Measurements from ENCODE around the gene THAP3.
"Not testable (repeated sequence)": the region's sequence is repeated elsewhere in the genome, so short reads cannot be mapped to it uniquely, and the experiment has no call there.

The THAP3 gene

GRCh38 chr1:6591644-6592043 lies 33.0 kb upstream of the THAP3 start:
- no peak for DNase-seq

GRCh38 chr1:6592441-6592840 lies 32.2 kb upstream of the THAP3 start:
- no peak for DNase-seq

GRCh38 chr1:6592865-6593593 lies 31.6 kb upstream of the THAP3 start:
- no peak for DNase-seq

GRCh38 chr1:6593810-6594209 lies 30.9 kb upstream of the THAP3 start:
- DNase-seq = no peak

- DNase-seq = no peak
These were observed 29.5 kb upstream of the THAP3 start for GRCh38 chr1:6594977-6595740.

GRCh38 chr1:6596351-6596750 lies 28.3 kb upstream of the THAP3 start:
- DNase-seq = no peak

- no peak for DNase-seq
These were observed 27.5 kb upstream of the THAP3 start for GRCh38 chr1:6596886-6597776.

- no peak for DNase-seq
These were observed 26.9 kb upstream of the THAP3 start for GRCh38 chr1:6597777-6598131.

GRCh38 chr1:6599141-6599975 lies 25.3 kb upstream of the THAP3 start:
- peak; percentile 61 to 63 for DNase-seq

GRCh38 chr1:6599991-6600390 lies 24.7 kb upstream of the THAP3 start:
- DNase-seq = not testable (repeated sequence)

GRCh38 chr1:6600410-6601048 lies 24.1 kb upstream of the THAP3 start:
- no peak for DNase-seq

- peak; percentile 82 to 87 for DNase-seq
These were observed 23.4 kb upstream of the THAP3 start for GRCh38 chr1:6601049-6601922.

GRCh38 chr1:6601923-6602668 lies 22.6 kb upstream of the THAP3 start:
- peak; percentile 28 to 45 for DNase-seq

- peak; percentile 86 to 90 for DNase-seq
These were observed 21.9 kb upstream of the THAP3 start, which contains the start of gene KLHL21 for GRCh38 chr1:6602669-6603237. TSS of gene KLHL21 (minus strand) at chr1:6602869. CDS start at chr1:6602817, 52 bp downstream.

GRCh38 chr1:6603238-6603914 lies 21.3 kb upstream of the THAP3 start:
- DNase-seq = peak; percentile 58 to 62

GRCh38 chr1:6603915-6604558 lies 20.6 kb upstream of the THAP3 start:
- DNase-seq = peak in 1 of 2 donors; percentile 46

GRCh38 chr1:6612641-6613360 lies 11.9 kb upstream of the THAP3 start:
- no peak for DNase-seq

All from stimulated activated CD4-positive, alpha-beta T cell treated with anti-CD3 and anti-CD28 coated beads, Interleukin-2, amount 100 ng/mL, for 24 hours (primary cell).